Measurements from ENCODE around the gene ZNF618.

Gene ZNF618

DNA sequence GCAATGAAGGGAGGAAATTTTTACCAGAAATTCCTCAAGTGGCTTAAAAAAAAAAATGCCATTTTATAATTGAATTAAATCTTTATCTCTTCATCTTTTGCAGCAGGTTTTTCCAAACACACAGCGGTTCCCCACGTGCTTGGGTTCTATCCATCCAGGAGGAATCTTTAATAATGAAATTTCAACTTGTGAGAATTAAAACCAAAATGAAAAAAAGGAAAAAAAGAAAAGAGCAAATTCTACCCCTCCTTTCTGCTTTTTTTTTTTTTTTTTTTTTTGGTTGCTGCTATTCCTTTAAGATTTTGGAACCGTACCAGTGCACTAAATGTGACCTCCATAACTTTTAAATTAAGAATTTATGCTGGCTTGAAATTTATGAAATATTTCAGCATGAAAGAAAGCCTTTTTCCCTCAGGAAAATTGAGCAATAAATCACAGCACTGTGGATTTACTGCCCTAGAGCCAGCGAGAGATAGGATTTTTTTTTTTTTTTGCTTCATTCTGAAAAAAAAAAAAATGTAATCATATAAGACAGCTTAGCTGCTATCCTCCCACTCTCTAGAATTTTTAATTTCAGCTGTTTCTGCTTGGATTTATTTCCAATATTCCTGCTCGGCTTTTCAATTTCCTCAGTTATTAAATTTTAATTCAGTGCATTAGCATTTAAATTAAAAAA lies 88.5 kb downstream of the ZNF618 start:
- H3K9me3 ChIP-seq (ENCODE audit: control insufficient read depth, insufficient read depth, low read length), result no peaks in the 10 kb centered on the region

DNA sequence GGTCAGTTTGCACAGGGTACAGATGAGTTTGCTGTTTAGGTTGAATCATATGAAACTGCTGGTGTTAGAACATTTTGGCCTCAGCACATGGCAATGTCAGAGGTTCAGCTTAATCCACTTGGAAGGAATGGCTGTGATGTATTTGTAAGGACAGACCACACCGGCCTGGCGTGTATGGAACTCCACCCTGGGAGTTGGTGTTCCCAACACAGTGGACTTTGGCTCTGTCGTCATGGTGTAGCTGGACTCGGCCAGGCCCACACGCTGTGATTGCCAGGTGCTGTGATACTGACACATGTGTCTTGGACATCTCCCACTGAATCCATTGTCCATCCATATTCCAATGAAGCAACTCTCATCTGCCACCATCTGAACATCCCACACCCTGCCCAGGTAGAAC lies 90.3 kb downstream of the ZNF618 start:
- H3K36me3 ChIP-seq (ENCODE audit: control insufficient read depth, insufficient read depth, low read length), result no peaks in the 10 kb centered on the region
- no peaks in the 10 kb centered on the region for H3K9me3 ChIP-seq (ENCODE audit: control insufficient read depth, insufficient read depth, low read length)
- no peaks in the 10 kb centered on the region for H3K27me3 ChIP-seq (ENCODE audit: control insufficient read depth, insufficient read depth, low read length)
- no peak overlapping the region for H3K4me3 ChIP-seq (ENCODE audit: low read depth, low read length)
- no peak overlapping the region for H3K9ac ChIP-seq (ENCODE audit: low read depth, low read length)
- H3K4me1 ChIP-seq (ENCODE audit: control insufficient read depth, insufficient read depth, low read length), result no peaks in the 10 kb centered on the region

More for the DNA sequence above, 88.5 kb downstream of the ZNF618 start:
- H3K4me3 ChIP-seq (ENCODE audit: low read depth, low read length), result no peak overlapping the region
- no peak overlapping the region for H3K9ac ChIP-seq (ENCODE audit: low read depth, low read length)
- H3K27me3 ChIP-seq (ENCODE audit: control insufficient read depth, insufficient read depth, low read length), result no peaks in the 10 kb centered on the region
- no peaks in the 10 kb centered on the region for H3K36me3 ChIP-seq (ENCODE audit: control insufficient read depth, insufficient read depth, low read length)
- H3K4me1 ChIP-seq (ENCODE audit: control insufficient read depth, insufficient read depth, low read length), result no peaks in the 10 kb centered on the region

- Histone ChIP-seq H3K9ac (ENCODE audit: low read depth, low read length) (no peak overlapping the region), H3K4me1 (ENCODE audit: control insufficient read depth, insufficient read depth, low read length) (no peaks in the 10 kb centered on the region), H3K27me3 (ENCODE audit: control insufficient read depth, insufficient read depth, low read length) (no peaks in the 10 kb centered on the region), H3K4me3 (ENCODE audit: low read depth, low read length) (no peak overlapping the region), H3K9me3 (ENCODE audit: control insufficient read depth, insufficient read depth, low read length) (no peaks in the 10 kb centered on the region), H3K36me3 (ENCODE audit: control insufficient read depth, insufficient read depth, low read length) (no peaks in the 10 kb centered on the region)
Measured at GRCh38 chr9:113967380-113967779, 91.3 kb downstream of the ZNF618 start.

DNA sequence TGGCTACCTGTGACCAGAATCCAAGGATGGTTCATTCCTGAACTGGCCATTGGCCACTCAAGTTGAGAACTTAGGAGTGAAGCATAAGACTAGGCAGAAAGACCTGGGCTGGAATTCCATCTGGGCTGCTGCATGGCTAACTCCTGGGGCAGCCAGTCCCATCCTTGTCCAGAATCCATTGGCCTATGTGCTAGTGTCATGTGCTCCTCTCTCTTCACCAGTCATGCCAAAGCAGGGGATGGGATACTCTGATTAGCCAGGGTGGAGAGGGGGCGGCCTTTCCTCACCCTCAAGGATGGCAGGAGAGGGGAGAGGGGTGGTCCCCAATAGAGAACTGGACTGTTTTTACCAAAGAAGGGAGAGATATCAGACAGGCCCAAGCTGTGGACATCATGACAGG lies 93.2 kb downstream of the ZNF618 start:
- no peak overlapping the region for H3K9ac ChIP-seq (ENCODE audit: low read depth, low read length)
- no peak overlapping the region for H3K4me3 ChIP-seq (ENCODE audit: low read depth, low read length)
- H3K36me3 ChIP-seq (ENCODE audit: control insufficient read depth, insufficient read depth, low read length), result no peaks in the 10 kb centered on the region
- H3K4me1 ChIP-seq (ENCODE audit: control insufficient read depth, insufficient read depth, low read length), result no peaks in the 10 kb centered on the region
- H3K27me3 ChIP-seq (ENCODE audit: control insufficient read depth, insufficient read depth, low read length), result no peaks in the 10 kb centered on the region
- no peaks in the 10 kb centered on the region for H3K9me3 ChIP-seq (ENCODE audit: control insufficient read depth, insufficient read depth, low read length)

- Histone ChIP-seq H3K9ac (ENCODE audit: low read depth, low read length) (no peak overlapping the region), H3K4me3 (ENCODE audit: low read depth, low read length) (no peak overlapping the region), H3K9me3 (ENCODE audit: control insufficient read depth, insufficient read depth, low read length) (no peaks in the 10 kb centered on the region), H3K36me3 (ENCODE audit: control insufficient read depth, insufficient read depth, low read length) (no peaks in the 10 kb centered on the region), H3K4me1 (ENCODE audit: control insufficient read depth, insufficient read depth, low read length) (no peaks in the 10 kb centered on the region), H3K27me3 (ENCODE audit: control insufficient read depth, insufficient read depth, low read length) (no peaks in the 10 kb centered on the region)
Measured at GRCh38 chr9:113973226-113973625, 97.1 kb downstream of the ZNF618 start.

GRCh38 chr9:113973963-113974413 lies 97.9 kb downstream of the ZNF618 start:
- no peaks in the 10 kb centered on the region for H3K36me3 ChIP-seq (ENCODE audit: control insufficient read depth, insufficient read depth, low read length)
- H3K9ac ChIP-seq (ENCODE audit: low read depth, low read length), result no peak overlapping the region
- H3K4me3 ChIP-seq (ENCODE audit: low read depth, low read length), result no peak overlapping the region
- no peaks in the 10 kb centered on the region for H3K9me3 ChIP-seq (ENCODE audit: control insufficient read depth, insufficient read depth, low read length)
- H3K27me3 ChIP-seq (ENCODE audit: control insufficient read depth, insufficient read depth, low read length), result no peaks in the 10 kb centered on the region
- no peaks in the 10 kb centered on the region for H3K4me1 ChIP-seq (ENCODE audit: control insufficient read depth, insufficient read depth, low read length)

GRCh38 chr9:113976915-113977314 lies 100.8 kb downstream of the ZNF618 start:
- Histone ChIP-seq H3K36me3 (ENCODE audit: control insufficient read depth, insufficient read depth, low read length) (no peaks in the 10 kb centered on the region), H3K9ac (ENCODE audit: low read depth, low read length) (no peak overlapping the region), H3K4me3 (ENCODE audit: low read depth, low read length) (no peak overlapping the region), H3K4me1 (ENCODE audit: control insufficient read depth, insufficient read depth, low read length) (no peaks in the 10 kb centered on the region), H3K27me3 (ENCODE audit: control insufficient read depth, insufficient read depth, low read length) (no peaks in the 10 kb centered on the region), H3K9me3 (ENCODE audit: control insufficient read depth, insufficient read depth, low read length) (no peaks in the 10 kb centered on the region)

GRCh38 chr9:113978725-113979342 lies 102.7 kb downstream of the ZNF618 start:
- Histone ChIP-seq H3K9me3 (ENCODE audit: control insufficient read depth, insufficient read depth, low read length) (no peaks in the 10 kb centered on the region), H3K36me3 (ENCODE audit: control insufficient read depth, insufficient read depth, low read length) (no peaks in the 10 kb centered on the region), H3K27me3 (ENCODE audit: control insufficient read depth, insufficient read depth, low read length) (no peaks in the 10 kb centered on the region), H3K4me1 (ENCODE audit: control insufficient read depth, insufficient read depth, low read length) (no peaks in the 10 kb centered on the region), H3K9ac (ENCODE audit: low read depth, low read length) (no peak overlapping the region), H3K4me3 (ENCODE audit: low read depth, low read length) (no peak overlapping the region)

- no peak overlapping the region for H3K9ac ChIP-seq (ENCODE audit: low read depth, low read length)
- H3K27me3 ChIP-seq (ENCODE audit: control insufficient read depth, insufficient read depth, low read length), result no peaks in the 10 kb centered on the region
- H3K4me3 ChIP-seq (ENCODE audit: low read depth, low read length), result no peak overlapping the region
- H3K4me1 ChIP-seq (ENCODE audit: control insufficient read depth, insufficient read depth, low read length), result no peaks in the 10 kb centered on the region
- H3K36me3 ChIP-seq (ENCODE audit: control insufficient read depth, insufficient read depth, low read length), result no peaks in the 10 kb centered on the region
- H3K9me3 ChIP-seq (ENCODE audit: control insufficient read depth, insufficient read depth, low read length), result no peaks in the 10 kb centered on the region
Measured at GRCh38 chr9:113979343-113980127, 103.4 kb downstream of the ZNF618 start.

GRCh38 chr9:113984639-113985380 lies 108.7 kb downstream of the ZNF618 start:
- Histone ChIP-seq H3K36me3 (ENCODE audit: control insufficient read depth, insufficient read depth, low read length) (no peaks in the 10 kb centered on the region), H3K4me1 (ENCODE audit: control insufficient read depth, insufficient read depth, low read length) (no peaks in the 10 kb centered on the region), H3K4me3 (ENCODE audit: low read depth, low read length) (no peak overlapping the region), H3K9me3 (ENCODE audit: control insufficient read depth, insufficient read depth, low read length) (no peaks in the 10 kb centered on the region), H3K9ac (ENCODE audit: low read depth, low read length) (no peak overlapping the region), H3K27me3 (ENCODE audit: control insufficient read depth, insufficient read depth, low read length) (no peaks in the 10 kb centered on the region)

DNA sequence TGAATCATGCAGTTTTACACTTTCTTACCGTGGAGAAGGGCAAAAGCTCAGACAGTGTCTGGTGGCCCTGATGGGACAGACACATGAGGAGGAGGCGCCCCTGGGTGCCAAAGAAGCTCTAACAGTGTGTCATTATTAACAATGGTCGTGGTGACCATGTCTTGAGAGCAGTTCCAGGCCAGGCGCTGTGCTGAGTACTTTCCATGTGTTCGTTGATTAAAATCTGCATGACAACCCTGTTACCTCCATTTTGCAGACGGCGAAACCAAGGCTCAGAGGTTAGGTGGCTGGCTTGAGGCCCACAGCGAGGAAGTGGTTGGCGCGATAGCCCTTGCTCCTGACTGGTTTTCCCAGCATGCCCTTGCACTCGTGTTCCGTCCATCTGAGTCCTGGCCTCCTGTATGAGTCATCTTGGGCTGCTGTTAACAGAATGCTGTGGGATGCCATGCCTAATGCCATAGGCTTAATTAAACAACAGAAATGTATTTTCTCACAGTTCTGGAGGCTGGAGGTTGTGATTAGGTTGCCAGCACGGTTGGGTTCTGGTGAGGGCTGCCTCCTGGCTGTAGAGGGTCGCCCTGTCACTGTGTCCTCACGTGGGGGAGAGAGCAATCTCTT lies 110.0 kb downstream of the ZNF618 start:
- no peaks in the 10 kb centered on the region for H3K4me1 ChIP-seq (ENCODE audit: control insufficient read depth, insufficient read depth, low read length)
- H3K36me3 ChIP-seq (ENCODE audit: control insufficient read depth, insufficient read depth, low read length), result no peaks in the 10 kb centered on the region

More for the DNA sequence above, 110.0 kb downstream of the ZNF618 start:
- H3K27me3 ChIP-seq (ENCODE audit: control insufficient read depth, insufficient read depth, low read length), result no peaks in the 10 kb centered on the region
- no peaks in the 10 kb centered on the region for H3K9me3 ChIP-seq (ENCODE audit: control insufficient read depth, insufficient read depth, low read length)
- no peak overlapping the region for H3K9ac ChIP-seq (ENCODE audit: low read depth, low read length)
- no peak overlapping the region for H3K4me3 ChIP-seq (ENCODE audit: low read depth, low read length)
